Nucleus accumbens (tissue), 56 donors: Measurements from ENCODE around the gene ELMO1.
A peak's percentile ranks its signal among the peaks of the same experiment; 100 is the strongest.

Source experiments
- DNase-seq, 56 donors: peaks; one replicate each; lab custom pipeline; 2025; lab: John Stamatoyannopoulos, UW

The ELMO1 gene

DNA sequence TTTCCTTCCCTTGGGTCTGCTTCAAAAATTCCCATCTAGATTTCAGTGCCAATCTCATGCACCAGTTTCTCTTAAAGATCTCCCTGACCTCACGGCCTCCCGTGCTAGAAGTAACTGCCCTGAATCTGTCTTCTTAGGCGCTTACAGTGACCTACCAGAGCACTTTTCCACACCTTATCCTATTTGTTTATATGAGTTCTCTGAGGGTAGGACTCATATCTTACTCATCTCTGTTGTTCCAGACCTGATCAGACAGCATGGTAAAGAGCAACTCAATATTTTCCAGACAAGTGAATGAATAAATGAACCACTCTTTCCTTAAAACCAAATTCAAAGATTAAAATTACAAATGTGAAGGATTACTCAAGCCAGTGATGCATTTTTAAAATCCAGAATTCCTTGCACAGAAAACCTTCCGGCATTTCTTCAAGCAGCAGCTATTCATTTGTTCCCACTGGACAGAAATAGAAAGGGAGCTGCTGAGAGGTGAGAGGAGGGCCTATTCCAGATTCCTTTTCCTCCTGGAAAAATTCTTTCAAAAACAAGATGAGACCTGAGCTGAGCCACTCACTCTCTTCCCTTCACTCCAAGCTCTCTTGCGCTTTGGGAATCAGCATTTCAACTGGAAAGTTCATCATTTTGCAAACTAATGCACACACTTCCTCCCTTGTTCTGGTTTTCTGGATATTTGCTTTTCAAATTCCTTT, 94.6 kb downstream of the ELMO1 start:
- no peak for DNase-seq

DNA sequence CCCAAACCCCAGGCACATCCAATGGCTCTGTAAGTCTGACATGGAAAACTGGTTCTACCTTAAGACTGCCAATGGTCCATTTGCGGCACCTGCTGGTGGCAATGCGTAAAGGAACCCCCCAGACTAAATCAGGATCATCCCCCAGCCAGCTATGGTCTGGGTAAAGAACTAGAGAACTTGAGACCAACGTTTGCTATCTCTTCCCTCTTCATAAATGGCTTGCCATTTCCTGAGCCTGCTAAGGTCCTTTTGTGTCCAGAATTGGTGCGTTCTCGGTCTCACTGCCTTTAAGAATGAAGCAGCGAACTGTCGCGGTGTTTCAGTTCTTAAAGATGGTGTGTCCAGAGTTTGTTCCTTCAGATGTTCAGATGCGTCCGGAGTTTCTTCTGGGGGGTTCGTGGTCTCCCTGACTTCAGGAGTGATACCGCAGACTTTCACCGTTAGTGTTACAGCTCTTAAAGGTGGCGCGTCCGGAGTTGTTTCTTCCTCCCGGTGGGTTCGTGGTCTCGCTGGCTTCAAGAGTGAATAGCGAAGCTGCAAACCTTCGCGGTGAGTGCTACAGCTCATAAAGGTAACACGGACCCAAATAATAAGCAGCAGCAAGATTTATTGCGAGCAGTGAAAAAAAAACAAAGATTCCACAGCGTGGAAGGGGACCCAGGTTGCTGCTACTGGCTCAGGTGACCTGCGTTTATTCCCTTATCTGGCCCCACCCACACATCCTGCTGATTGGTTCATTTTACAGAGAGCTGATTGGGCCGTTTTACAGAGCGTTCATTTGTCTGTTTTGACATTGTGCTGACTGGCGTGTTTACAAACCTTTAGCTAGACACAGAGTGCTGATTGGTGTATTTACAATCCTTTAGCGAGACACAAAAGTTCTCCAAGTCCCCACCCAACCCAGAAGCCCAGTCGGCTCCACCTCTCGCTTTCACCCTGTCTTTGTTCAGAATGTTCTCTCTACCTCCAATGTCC, 95.4 kb downstream of the ELMO1 start:
- DNase-seq: no peak

DNA sequence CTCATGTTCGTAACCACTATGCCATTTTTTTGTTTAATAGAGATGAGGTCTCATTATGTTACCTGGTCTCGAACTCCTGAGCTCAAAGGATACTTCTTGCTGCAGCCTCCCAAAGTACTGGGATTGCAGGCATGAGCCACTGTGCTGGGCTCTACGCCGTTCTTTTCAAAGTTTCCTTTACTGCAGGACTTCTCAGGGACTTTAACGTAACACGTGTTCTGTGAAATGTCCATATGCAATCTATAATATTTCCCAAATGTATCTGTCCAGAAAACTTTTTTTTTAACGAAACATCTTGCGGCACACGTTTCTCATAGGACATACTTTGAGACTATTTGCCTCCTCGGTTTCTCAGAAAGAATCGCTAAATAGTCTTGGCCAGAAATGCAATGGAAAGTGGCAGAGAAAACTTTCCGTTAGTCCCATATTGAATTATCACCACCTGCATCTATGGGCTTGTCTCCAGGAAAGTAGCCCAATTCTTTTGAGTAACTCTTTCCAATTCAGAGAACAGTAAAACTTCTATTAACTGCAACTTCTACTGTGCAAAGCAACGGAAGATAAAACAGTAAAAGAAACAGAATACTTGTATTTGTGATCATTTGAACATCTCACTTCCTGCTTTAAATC, 96.3 kb downstream of the ELMO1 start:
- DNase-seq: no peak

DNA sequence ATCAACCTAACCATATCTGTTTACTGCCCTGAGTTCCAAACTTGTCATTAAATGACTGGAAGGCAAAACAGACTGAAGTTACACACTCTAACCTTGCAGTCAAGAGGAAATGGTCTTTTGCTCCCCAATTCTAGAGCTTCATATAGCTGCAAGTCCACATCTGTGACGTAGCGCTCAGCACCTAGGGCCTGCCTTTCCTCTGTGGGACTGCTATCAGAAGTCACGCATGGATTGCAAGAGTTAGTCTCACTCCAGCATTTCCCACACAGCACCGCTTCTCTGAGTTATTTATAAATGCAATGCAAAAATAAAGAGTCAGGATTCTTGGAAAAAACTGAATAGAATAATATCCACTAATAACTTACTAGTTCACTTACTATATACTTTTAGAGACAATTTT, 96.9 kb downstream of the ELMO1 start:
- DNase-seq: no peak

DNA sequence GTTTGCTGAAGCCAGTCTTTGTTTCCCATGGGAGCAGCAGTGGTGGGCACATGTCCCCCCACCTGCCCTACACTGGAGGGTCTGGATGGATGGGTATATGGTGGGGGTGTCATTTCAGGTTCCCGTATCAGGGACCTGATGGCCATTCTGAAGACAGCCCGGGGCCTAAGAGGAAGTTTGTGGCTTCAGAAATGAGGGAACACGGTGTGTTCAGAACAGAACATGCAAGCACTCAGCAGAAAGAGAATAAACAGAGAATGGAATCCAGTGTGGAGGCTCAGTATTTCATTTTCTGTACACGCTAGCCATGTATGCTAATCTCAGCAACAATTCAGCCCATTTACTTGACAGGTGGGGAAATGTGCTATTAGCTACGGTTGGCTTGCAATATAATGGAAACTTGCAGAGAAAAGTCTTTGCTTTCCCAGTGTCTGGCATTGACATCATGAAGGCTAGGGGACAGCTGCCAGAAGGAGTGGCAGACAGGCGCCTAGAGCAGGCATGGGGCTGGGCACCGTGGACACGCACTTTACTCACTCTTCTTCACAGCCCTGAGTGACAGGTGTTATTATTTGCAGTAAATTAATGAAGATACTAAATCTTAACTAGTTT, 98.6 kb downstream of the ELMO1 start:
- peak in 1 of 56 donors; percentile 12 for DNase-seq

DNA sequence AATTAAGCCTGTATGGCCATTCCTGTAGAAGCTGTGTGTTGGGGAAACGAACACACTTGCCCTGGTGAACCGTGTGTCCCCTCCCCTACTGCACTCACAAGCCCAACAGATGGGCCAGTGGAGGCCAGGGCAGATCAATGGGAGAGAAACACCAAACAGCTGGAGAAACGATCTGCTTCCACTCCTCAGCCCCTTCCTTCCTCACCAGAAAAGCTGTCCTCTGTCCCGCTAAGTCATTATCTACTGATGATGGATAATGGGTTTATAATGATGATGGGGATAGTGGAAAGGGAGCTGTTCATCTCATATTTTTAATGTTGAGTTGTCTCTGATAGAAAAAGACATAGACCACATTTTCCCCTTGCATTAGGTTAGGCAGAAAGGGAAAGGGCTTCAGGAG, 99.7 kb downstream of the ELMO1 start:
- DNase-seq: no peak

DNA sequence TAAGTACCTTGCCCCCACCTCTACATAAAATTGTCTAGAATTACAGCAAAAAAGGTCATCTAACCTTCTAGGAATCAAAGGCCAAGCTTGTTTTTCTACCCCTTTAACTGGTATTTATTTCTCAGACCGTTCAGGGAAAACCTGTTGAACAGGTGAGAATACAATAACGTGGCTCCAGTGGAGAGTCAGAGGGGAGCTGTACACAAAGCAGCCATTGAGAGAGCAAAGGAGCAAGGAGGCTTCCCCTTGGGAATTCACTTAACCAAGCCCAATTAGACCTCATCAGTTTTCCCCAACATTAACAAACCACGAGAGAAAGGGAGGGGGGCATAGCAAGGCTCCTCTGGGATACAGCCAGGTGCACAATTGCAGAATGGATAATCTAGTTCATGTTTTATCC, 101.9 kb downstream of the ELMO1 start:
- no peak for DNase-seq

DNA sequence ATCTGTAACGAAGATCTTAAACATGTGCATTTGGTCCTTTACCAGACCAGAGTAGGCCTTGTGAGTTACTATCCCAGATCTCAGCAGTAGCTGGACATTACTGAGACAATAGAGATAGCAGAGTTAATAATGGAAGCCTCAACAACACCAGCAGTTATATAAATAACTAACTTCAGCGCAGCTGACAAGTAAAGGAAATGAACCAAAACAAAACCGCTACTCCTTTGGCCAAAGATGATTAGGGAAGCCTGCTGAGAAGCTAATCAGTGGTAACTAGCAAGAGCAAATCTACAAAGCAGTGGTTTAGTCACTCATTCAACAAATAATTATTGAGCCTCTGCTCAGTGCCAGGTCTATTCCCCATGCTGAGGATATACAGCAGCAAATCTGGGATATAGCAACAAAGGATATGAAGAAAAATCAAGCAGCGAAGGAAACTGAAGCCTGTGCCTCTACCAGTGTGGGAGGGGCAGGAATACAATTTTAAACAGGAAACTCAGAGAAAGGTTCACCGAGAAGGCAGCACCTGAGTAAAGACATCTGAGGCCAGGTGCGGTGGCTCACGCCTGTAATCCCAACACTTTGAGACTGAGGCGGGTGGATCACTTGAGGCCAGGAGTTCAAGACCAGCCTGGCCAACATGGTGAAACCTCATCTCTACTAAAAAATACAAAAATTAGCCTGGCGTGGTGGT, 103.6 kb downstream of the ELMO1 start:
- DNase-seq: no peak

DNA sequence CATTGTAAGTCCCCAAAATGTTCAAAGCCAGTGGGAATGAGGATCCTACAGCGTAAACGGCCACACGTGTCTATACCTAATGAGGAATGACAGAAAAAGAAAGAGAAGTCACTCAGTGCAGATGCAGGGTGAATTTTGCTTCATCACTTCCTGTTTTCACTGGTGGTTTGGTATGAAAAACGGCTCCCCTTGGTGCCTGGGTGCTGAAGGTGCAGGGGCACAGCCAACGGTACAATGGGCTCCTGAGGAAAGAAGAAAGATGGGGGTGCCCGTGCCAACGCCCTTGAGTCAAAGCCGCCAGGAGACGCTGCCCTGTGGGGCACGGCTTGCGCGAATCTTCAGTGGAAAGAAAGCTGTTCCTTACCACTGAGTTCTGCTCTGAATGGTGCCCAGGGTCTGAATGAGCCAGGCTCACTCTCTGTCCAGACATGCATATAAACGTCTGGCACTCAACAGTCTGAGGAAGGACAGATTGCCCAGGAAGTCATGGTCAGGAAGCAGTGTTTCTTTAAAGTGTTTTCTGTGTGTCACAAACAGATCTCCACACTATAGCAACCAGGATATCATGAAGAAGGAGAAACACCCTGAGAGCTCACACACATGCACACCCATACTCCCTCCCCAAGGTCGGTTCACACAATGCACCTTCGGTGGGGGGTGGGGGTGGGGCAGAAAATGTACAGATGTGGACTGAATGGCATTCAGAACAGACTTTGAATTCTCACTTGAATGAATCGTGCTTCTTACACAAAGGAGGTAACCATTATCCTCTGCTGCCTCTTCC, 105.8 kb downstream of the ELMO1 start:
- peak in 2 of 56 donors; percentile 14 to 44 for DNase-seq

DNA sequence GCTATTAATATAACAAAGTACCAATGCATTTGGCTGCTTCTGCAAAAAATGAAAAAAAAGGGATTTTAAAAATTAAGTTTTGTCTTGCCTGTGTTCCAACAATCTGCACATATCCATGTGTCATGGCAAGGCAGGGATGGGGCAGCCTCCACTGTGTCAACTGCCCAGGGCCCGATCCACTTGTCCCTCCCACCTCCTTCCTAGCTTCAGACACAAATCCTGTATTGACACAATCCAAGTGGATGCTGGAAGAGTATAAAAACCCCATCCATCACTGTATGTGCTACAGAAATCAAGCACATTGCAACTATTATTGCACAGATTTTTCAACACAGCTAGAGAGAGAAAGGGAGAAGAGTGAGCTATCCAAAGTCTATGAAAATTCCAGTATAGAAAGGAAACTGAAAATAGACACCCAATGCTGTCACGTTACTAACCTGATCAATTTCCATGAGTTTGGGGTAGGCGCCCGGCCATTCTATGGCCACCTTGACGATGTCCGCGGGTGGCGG, 106.4 kb downstream of the ELMO1 start:
- DNase-seq: no peak

DNA sequence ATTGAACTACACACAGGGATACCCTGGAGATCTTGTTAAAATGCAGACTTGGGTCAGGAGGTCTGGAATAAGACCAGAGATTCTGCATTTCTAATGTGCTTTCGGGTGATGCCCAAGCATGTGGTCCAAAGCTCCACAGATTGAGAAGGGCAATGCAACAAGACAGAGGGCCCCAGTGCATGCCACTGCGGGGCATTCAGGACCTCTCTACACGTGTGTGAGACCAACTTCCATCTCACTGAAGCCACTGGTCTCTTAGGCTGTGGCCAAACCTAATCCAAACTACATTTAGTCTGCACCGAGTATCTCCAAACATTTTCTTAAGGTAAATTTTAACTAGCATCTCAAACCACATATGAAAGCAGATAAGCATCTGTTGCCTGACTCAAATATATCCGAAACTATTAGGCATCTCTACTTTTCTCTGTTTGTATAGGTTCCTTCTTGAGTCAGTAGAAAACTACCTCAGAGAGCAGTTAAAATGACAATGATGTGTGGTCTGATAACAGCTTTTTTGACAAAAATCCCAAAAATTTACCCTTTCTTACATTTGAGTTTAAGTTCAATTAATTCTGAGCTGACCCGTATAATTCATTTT, 107.5 kb downstream of the ELMO1 start:
- DNase-seq: no peak

DNA sequence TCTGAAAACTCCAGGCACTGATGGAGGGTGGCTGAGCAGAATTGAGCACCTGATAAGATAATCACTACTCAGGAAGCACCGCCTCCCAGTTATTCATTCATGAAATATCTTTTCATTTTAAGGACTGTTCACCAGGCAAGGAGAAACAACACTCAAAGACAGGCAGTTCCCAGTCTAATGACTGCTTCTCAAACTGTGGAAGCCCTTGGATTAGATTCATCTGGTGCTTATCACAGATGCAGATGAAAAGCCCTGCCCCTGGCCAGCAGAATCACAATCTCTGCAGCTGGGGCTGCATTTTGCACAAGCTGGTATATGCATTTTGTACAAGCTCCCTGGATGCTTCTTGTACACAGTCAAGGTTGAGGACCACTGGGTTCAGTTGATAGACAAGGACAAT, 109.7 kb downstream of the ELMO1 start:
- DNase-seq: peak in 1 of 56 donors; percentile 14

DNA sequence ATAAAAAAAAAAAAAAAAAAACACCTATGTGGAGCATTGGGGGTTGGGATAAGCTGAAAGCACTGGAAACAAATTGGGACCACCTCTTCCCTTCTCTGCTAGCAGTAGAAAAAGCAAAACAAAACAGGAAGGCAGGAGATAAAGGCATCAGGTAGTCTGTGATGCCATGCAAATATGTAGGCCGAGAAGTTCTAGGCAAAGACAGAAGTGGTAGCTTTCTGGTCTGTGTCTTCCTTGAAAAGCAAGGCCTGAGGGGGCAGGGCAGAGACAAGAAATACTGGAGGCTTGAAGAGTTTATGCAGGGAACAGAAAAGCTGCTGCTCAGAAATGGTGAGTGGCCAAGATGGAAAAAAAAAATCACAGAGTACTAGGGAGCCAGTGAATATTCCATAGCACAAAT, 111.1 kb downstream of the ELMO1 start:
- DNase-seq: no peak

DNA sequence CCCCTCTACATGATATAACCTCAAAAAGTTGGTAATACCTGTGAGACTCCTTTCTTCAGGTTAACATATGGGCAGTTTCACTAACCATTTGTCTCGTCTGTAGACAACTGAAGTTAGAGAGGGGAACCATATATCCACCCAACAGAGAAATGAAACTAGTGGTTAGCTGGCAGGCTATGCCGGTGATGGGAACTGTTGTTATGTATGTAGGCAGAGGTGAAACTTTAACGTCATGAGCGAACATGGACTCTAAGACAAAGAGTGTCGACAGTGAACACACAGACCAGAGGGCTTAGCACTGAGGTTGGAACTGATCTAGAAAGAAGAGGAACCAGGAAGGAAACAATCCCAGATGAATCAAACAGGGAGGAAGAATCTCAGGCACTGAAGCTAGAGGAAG, 112.4 kb downstream of the ELMO1 start:
- DNase-seq: no peak

DNA sequence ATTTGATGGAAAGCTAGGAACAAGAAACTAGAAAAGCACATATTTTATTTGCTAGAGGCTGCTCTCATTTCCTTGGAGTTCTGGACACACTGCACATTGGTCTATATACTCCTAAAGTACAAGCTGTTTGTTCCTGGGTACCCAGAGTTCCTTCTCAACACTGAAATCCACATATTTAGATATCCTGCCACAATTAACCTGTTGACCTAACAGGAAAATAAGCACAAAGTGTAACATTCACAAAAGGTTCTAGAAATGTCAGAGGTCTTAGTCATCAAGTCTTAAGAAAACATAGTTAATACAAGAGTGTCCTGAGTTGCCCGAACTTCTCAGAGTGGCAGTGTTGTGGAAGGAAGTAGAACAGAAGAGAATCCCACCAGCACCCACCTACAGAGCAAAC, 115.6 kb downstream of the ELMO1 start:
- no peak for DNase-seq

DNA sequence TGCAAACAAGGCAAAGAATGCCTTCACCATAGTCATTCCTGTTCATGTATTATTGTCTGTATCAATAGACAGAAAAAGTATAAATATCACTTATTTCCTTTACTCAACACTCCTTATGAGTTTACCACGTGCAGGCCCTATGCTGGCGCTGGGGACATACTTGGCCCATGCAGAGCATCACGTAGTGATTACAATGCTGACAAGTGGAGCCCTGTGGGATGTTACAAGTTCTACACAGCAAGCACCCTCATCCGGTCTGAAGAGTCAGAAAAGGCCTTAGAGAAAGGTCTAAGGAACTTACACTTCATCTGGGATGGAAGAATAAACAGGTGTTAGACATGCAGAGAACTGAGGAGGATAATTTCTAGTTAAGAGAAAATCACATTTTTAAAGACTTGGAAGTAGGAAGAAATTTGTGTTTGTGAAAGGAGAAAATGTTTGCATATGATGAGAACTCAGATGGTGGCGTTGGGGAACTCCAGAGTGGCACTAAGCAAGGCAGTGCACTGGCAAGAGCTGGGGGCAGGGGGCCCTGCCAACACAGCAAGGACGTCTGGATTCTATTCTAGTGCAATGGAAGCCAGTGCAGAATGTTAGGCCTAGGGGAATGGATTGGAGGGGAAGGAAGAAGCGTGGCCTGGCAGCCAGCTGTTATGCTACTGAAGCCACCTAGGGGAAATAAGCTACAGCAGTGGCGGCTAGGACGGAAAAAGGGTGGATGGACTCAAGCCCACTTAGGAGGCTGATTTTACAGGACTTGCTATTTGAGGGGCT, 116.2 kb downstream of the ELMO1 start:
- DNase-seq: no peak

DNA sequence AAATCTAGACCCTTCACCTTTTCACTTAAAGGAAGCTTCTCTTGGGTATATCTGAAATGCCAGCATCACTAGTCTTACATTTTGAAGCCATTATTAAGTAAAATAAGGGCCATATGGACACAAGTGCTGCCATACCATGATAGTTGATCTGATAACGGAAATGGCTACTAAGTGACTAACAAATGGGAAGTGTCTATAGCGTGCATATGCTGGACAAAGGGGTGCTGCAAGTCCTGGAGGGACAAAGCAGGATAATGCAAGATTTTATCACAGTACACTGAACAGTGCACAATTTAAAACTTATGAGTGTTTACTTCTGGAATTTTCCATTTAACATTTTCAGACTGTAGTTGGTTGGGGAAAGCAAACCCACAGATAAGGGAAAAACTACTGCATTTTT, 117.9 kb downstream of the ELMO1 start:
- DNase-seq: no peak

DNA sequence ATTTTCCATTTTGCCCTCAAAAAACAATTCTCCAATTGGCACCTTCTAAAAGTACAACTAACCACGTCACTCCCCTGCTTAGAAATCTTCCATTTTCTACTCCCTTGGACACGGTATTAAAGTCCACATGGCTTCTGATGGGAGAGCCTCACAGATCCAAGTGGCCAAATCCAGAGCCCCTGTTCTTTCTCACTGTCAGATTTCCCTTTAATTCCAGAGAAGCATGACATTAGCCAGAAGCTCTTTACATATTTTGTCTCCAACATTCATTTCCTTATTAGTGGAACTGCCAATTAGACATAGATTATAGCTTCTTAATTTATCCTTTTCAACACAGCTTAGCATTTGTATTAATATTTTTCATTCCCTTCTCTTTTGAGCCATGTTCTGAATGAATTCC, 118.7 kb downstream of the ELMO1 start:
- DNase-seq: no peak
